WTC11 (cell line): ENCODE data around the gene GPATCH3.
"Not testable (repeated sequence)": the region's sequence is repeated elsewhere in the genome, so short reads cannot be mapped to it uniquely, and the experiment has no call there.

ENCODE experiments used
- ATF3 ChIP-seq: sonication (generic); formaldehyde crosslinking; conservative IDR thresholded peaks from 2 replicates; pipeline ENCODE4 v1.8.1; 2022; ENCODE audit warnings: mild to moderate bottlenecking, missing genetic modification reagents
- CTCF ChIP-seq: fragments of 200-600 bp; IDR thresholded peaks from 2 replicates; pipeline ENCODE4 v1.8.0; 2022; ENCODE audit warnings: antibody characterized with exemption
- ETV6 ChIP-seq: sonication (generic); formaldehyde crosslinking; IDR thresholded peaks from 2 replicates; pipeline ENCODE4 v1.8.1; 2022; ENCODE audit warnings: mild to moderate bottlenecking, missing genetic modification reagents
- MLX ChIP-seq: sonication (generic); formaldehyde crosslinking; IDR thresholded peaks from 2 replicates; pipeline ENCODE4 v1.8.1; 2023; ENCODE audit warnings: mild to moderate bottlenecking, missing genetic modification reagents, moderate library complexity

DNA sequence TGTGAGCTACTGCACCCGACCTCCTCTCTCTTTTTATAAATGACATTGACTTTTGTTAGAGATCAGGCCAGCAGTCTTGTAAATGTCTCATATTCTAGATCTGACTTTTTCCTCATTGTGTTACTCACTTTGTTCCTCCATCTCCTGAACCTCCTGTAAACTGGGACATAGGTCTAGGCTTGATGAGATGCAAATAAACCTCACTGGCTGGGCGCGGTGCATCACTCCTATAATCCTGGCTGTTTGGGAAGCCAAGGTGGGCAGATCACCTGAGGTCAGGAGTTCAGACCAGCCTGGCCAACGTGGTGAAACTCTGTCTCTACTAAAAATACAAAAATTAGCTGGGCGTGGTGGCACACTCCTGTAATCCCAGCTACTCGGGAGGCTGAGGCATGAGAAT lies 52.4 kb downstream of the GPATCH3 start:
- TF ChIP-seq ATF3 (CRISPR knock-in tag); CTCF; ETV6; MLX (CRISPR knock-in tag): not testable (repeated sequence)
